GM11168 (cell line): Measurements from ENCODE around the gene SLC22A9.

Source experiments
- in situ Hi-C: fragments of 300-500 bp; cut with MboI; formaldehyde crosslinking; loops from one replicate; pipeline ENCODE4 v1.12.0; 2022; ENCODE audit warnings: low sequenced_read_pairs; ENCODE audit not compliant: unreplicated experiment

Gene SLC22A9

GRCh38 chr11:63443714-63444113, 74.1 kb downstream of the SLC22A9 start:
- in situ Hi-C loops: no loop called here

GRCh38 chr11:63444160-63444559, 74.6 kb downstream of the SLC22A9 start:
- in situ Hi-C loops: no loop called here

GRCh38 chr11:63445118-63445517, 75.5 kb downstream of the SLC22A9 start:
- in situ Hi-C loops: no loop called here

GRCh38 chr11:63445720-63446119, 76.1 kb downstream of the SLC22A9 start:
- in situ Hi-C loops: no loop called here

- in situ Hi-C loops: no loop called here
These were observed 79.1 kb downstream of the SLC22A9 start for GRCh38 chr11:63448646-63449045.

- in situ Hi-C loops: no loop called here
These were observed 90.0 kb downstream of the SLC22A9 start for GRCh38 chr11:63459586-63459985.
